ENCODE results near the gene JARID2. TPM values are rescaled to one million over a fixed set of nuclear protein-coding genes. Genes with fewer than 3 reads are reported as not detected.

Gene JARID2
- total RNA-seq, 4 donors from 2014 or later: 6.6 to 8.1 (median 7.5) TPM

DNA sequence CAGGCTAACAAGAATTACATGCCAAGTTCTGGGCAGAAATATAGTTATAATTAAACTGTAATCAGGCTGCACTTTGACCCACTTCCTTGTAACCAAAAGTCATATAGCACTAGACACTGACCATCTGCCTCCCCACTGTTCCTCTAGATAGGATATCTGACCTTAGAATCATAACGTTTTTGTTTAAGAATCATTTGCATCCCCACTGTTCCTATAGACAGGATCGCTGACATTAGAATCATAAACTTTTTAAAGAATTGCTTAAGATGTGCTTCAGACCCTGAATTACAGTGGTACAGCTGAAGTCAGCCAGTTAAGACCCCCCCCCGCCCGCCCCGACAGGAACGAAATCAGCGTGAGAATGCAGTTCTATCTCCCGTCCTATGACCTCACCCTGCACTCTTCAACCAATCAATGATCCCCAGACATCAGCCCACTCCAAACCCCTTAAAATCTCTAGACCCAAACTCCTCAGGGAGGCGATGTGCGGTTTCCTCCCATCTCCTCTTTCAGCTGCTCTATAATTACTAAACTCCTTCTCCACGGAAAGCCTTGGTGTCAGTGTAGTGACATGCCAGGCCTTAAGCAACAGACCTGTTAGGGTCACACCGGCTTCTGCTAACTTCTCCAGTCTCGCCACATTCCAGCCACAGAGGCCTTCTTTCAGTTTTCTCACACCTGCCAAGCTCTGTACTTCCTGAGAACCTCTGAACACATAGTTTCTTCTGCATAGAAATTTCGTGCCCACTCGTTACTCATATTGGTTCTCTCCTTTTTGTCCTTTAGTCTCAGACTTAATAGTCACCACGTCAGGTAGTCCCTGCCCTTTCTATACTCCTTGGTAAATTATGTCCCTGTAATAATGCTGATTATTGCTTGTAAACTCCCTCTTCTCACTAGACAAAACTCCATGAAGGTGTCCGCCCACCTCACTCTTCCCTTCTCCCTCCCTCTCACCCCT is 323.4 kb downstream of the JARID2 start:
- intact Hi-C loops (cut with DNase I): no loop called here
- no peaks in the 10 kb centered on the region for H3K27me3 ChIP-seq
- no peaks in the 10 kb centered on the region for H3K36me3 ChIP-seq
- WGBS, 2 donors: 72 to 74% methylated on average over 17 of the region's 17 CpGs
- no peaks in the 10 kb centered on the region for H3K9me3 ChIP-seq
- H3K4me3 ChIP-seq (replicated peaks in 1 of 3): no peak overlapping the region
- TF ChIP-seq, protein P1, sequence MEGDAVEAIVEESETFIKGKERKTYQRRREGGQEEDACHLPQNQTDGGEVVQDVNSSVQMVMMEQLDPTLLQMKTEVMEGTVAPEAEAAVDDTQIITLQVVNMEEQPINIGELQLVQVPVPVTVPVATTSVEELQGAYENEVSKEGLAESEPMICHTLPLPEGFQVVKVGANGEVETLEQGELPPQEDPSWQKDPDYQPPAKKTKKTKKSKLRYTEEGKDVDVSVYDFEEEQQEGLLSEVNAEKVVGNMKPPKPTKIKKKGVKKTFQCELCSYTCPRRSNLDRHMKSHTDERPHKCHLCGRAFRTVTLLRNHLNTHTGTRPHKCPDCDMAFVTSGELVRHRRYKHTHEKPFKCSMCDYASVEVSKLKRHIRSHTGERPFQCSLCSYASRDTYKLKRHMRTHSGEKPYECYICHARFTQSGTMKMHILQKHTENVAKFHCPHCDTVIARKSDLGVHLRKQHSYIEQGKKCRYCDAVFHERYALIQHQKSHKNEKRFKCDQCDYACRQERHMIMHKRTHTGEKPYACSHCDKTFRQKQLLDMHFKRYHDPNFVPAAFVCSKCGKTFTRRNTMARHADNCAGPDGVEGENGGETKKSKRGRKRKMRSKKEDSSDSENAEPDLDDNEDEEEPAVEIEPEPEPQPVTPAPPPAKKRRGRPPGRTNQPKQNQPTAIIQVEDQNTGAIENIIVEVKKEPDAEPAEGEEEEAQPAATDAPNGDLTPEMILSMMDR (IDR thresholded peaks at IDR 0.05): no peak
- no peak for TF ChIP-seq POLR2A (IDR thresholded peaks at IDR 0.05)
- DNase-seq: no peak
- no peak overlapping the region for H3K27ac ChIP-seq
- H3K4me1 ChIP-seq: peaks cover 3 to 10% of the 10 kb centered on the region in 2 donors

DNA sequence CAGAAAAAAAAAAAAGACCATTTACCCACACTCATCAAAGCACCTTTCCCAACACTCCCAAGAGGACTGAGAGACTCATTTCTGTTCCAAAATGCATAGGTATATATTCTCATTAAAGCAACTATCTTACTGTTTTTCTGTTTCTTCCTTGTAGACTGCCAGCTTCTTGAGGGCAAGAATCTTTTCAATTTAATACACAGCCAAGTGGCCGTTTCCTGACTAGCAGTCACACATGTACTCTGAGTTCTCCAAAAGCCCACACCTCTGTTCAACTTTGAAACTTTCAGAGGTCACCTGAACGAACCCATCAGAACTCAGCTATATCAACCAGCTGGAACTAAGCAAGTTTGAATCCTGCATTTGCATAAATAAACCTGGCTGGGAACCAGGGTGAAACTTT is 324.3 kb downstream of the JARID2 start:
- no peak for TF ChIP-seq POLR2A (IDR thresholded peaks at IDR 0.05)
- TF ChIP-seq, protein P1 (IDR thresholded peaks at IDR 0.05): no peak
- Histone ChIP-seq H3K36me3 (no peaks in the 10 kb centered on the region), H3K4me1 (peaks cover 5 to 17% of the 10 kb centered on the region in 2 donors), H3K27ac (no peak overlapping the region), H3K9me3 (no peaks in the 10 kb centered on the region), H3K27me3 (no peaks in the 10 kb centered on the region), H3K4me3 (replicated peaks in 1 of 3) (no peak overlapping the region)
- intact Hi-C loops (cut with DNase I): no loop called here
- WGBS, 2 donors: 92 to 95% methylated on average over 2 of the region's 2 CpGs
- DNase-seq: no peak

Small RNA genes lying within 50 kb of the gene (small RNA-seq; reads per million reads assigned to genes)
- gene RF00001: not detected
- gene RNU6-522P: not detected
- not detected for gene RNU6-645P

All from thyroid gland (tissue), 4 donors.